ENCODE measurements around the gene CLP1.
"Not testable (repeated sequence)": the region's sequence is repeated elsewhere in the genome, so short reads cannot be mapped to it uniquely, and the experiment has no call there.

CLP1 gene

DNA sequence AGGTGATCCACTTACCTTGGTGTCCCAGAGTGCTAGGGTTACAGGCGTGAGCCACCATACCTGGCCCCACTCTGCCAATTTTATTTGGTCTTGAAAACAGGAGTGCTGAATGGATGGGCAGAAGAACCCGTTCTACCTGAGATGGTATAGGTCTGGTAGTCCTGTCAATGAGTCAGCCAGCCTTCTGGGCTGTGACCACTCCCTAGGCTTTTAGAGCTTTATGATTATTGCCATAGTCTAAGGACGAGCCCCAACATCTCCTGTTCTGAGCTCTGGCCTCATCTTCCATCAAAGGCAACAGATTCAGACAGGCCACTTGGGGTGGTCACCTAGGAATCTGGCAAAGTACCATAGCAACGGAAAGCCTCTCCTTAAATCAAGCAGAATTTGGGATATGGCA lies 21.8 kb downstream of the CLP1 start:
- TF ChIP-seq CTCF (IDR thresholded peaks at IDR 0.05; ENCODE audit: low read depth, low read length, poor library complexity, severe bottlenecking) = no peak
- Histone ChIP-seq H3K27me3 (ENCODE audit: control insufficient read depth, low read length) (no peaks in the 10 kb centered on the region), H3K9me3 (ENCODE audit: control insufficient read depth, insufficient read depth, low read length) (no peaks in the 10 kb centered on the region), H3K9me2 (replicated peaks; ENCODE audit: control insufficient read depth, low read length) (no peaks in the 10 kb centered on the region), H3K4me3 (ENCODE audit: low read length) (no peak overlapping the region), H3K27ac (ENCODE audit: low read depth, low read length) (no peak overlapping the region), H3F3A (ENCODE audit: control insufficient read depth, insufficient read depth) (no peaks in the 10 kb centered on the region), H3K36me3 (ENCODE audit: control insufficient read depth, low read length) (peaks cover 85% of the 10 kb centered on the region), H3K4me2 (ENCODE audit: low read length) (no peak overlapping the region), H4K20me1 (ENCODE audit: control insufficient read depth, insufficient read depth, low read depth, low read length) (peaks cover 22% of the 10 kb centered on the region), H3K4me1 (ENCODE audit: control insufficient read depth, low read length) (no peaks in the 10 kb centered on the region), H3K79me2 (ENCODE audit: control insufficient read depth, low read length) (peaks cover 93% of the 10 kb centered on the region)

GRCh38 chr11:57680552-57680874 lies 23.0 kb downstream of the CLP1 start:
- Histone ChIP-seq H3K27me3 (ENCODE audit: control insufficient read depth, low read length) (no peaks in the 10 kb centered on the region), H3K9me2 (replicated peaks; ENCODE audit: control insufficient read depth, low read length) (no peaks in the 10 kb centered on the region), H3K4me1 (ENCODE audit: control insufficient read depth, low read length) (no peaks in the 10 kb centered on the region), H3K4me2 (ENCODE audit: low read length) (no peak overlapping the region), H3K79me2 (ENCODE audit: control insufficient read depth, low read length) (peaks cover 86% of the 10 kb centered on the region), H3K27ac (ENCODE audit: low read depth, low read length) (no peak overlapping the region), H3K36me3 (ENCODE audit: control insufficient read depth, low read length) (peaks cover 85% of the 10 kb centered on the region), H3K4me3 (ENCODE audit: low read length) (no peak overlapping the region), H3F3A (ENCODE audit: control insufficient read depth, insufficient read depth) (no peaks in the 10 kb centered on the region), H4K20me1 (ENCODE audit: control insufficient read depth, insufficient read depth, low read depth, low read length) (peaks cover 19% of the 10 kb centered on the region), H3K9me3 (ENCODE audit: control insufficient read depth, insufficient read depth, low read length) (no peaks in the 10 kb centered on the region)
- TF ChIP-seq CTCF (IDR thresholded peaks at IDR 0.05; ENCODE audit: low read depth, low read length, poor library complexity, severe bottlenecking) = no peak
- TF ChIP-seq EZH2phosphoT487 (IDR thresholded peaks at IDR 0.05; ENCODE audit: borderline replicate concordance, low read length) = no peak

DNA sequence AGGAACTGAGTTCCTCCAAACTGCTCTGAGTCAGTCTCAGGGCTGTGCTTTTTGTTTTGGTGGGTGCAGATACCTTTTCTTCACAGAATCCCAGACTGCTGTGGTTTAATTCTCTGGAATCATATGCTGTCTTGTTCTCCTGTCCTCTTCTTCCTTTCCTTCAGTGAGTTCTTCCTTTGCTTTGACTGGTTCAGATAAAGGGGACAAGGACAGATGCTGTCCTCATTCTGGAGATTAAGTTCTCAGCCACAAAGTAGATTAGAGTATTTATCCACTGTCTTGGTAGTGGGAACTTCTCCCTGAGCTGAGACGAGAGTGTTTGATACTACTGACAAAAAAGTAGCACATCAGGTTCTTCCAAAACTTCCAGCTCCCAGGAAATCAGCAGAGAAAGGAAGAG lies 23.6 kb downstream of the CLP1 start:
- Histone ChIP-seq H3K9me2 (replicated peaks; ENCODE audit: control insufficient read depth, low read length) (no peaks in the 10 kb centered on the region), H3K27me3 (ENCODE audit: control insufficient read depth, low read length) (no peaks in the 10 kb centered on the region), H3K4me1 (ENCODE audit: control insufficient read depth, low read length) (no peaks in the 10 kb centered on the region), H3K79me2 (ENCODE audit: control insufficient read depth, low read length) (peaks cover 85% of the 10 kb centered on the region), H3K27ac (ENCODE audit: low read depth, low read length) (no peak overlapping the region), H3K4me2 (ENCODE audit: low read length) (no peak overlapping the region), H3K4me3 (ENCODE audit: low read length) (no peak overlapping the region), H3F3A (ENCODE audit: control insufficient read depth, insufficient read depth) (no peaks in the 10 kb centered on the region), H3K36me3 (ENCODE audit: control insufficient read depth, low read length) (peaks cover 85% of the 10 kb centered on the region), H3K9me3 (ENCODE audit: control insufficient read depth, insufficient read depth, low read length) (no peaks in the 10 kb centered on the region), H4K20me1 (ENCODE audit: control insufficient read depth, insufficient read depth, low read depth, low read length) (peaks cover 14% of the 10 kb centered on the region)
- TF ChIP-seq CTCF (IDR thresholded peaks at IDR 0.05; ENCODE audit: low read depth, low read length, poor library complexity, severe bottlenecking) (no peak), EZH2phosphoT487 (IDR thresholded peaks at IDR 0.05; ENCODE audit: borderline replicate concordance, low read length) (no peak)

DNA sequence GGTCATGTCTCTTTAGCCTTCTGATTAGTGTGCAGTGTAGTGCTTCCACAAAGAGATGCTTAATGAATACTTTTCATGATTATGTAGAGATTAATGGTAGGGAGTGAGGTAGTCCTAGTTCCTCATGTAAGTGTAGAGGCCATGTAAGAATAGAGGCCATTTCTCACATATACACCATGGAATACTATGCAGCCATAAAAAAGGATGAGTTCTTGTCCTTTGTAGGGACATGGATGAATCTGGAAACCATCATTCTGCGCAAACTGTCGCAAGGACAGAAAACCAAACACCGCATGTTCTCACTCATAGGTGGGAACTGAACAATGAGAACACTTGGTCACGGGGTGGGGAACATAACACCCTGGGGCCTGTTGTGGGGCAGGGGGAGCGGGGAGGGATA lies 32.9 kb downstream of the CLP1 start:
- peaks cover 78% of the 10 kb centered on the region for H3K36me3 ChIP-seq (ENCODE audit: control insufficient read depth, low read length)
- H3K4me2 ChIP-seq (ENCODE audit: low read length); H3F3A ChIP-seq (ENCODE audit: control insufficient read depth, insufficient read depth); H4K20me1 ChIP-seq (ENCODE audit: control insufficient read depth, insufficient read depth, low read depth, low read length); H3K9me2 ChIP-seq (replicated peaks; ENCODE audit: control insufficient read depth, low read length); H3K9me3 ChIP-seq (ENCODE audit: control insufficient read depth, insufficient read depth, low read length); H3K27me3 ChIP-seq (ENCODE audit: control insufficient read depth, low read length); H3K4me3 ChIP-seq (ENCODE audit: low read length); H3K27ac ChIP-seq (ENCODE audit: low read depth, low read length); H3K4me1 ChIP-seq (ENCODE audit: control insufficient read depth, low read length): not testable (repeated sequence)
- peaks cover 12% of the 10 kb centered on the region for H3K79me2 ChIP-seq (ENCODE audit: control insufficient read depth, low read length)

Data from DOHH2 (cell line).